Ishikawa (cell line): Measurements from ENCODE around the gene AP4B1.

ENCODE experiments used
- CEBPB ChIP-seq: IDR thresholded peaks from 2 replicates; pipeline ENCODE4 v1.6.1; 2012
- CREB1 ChIP-seq: IDR thresholded peaks from 2 replicates; pipeline ENCODE4 v1.6.1; 2012; ENCODE audit warnings: low read depth
- EGR1 ChIP-seq: IDR thresholded peaks from 2 replicates; pipeline ENCODE4 v1.6.1; 2012
- EP300 ChIP-seq: IDR thresholded peaks from 2 replicates; pipeline ENCODE4 v1.6.1; 2012; ENCODE audit warnings: borderline replicate concordance
- FOXM1 ChIP-seq: IDR thresholded peaks from 2 replicates; pipeline ENCODE4 v1.6.1; 2012; ENCODE audit warnings: low read depth, borderline replicate concordance
- NFIC ChIP-seq: IDR thresholded peaks from 2 replicates; pipeline ENCODE4 v1.6.1; 2012
- RAD21 ChIP-seq: IDR thresholded peaks from 2 replicates; pipeline ENCODE4 v1.6.1; 2012; ENCODE audit warnings: low read depth
- TAF1 ChIP-seq: IDR thresholded peaks from 2 replicates; pipeline ENCODE4 v1.6.1; 2012; ENCODE audit warnings: low read depth, mild to moderate bottlenecking
- TCF12 ChIP-seq: IDR thresholded peaks from 2 replicates; pipeline ENCODE4 v1.6.1; 2012; ENCODE audit warnings: low read depth
- TEAD4 ChIP-seq: IDR thresholded peaks from 2 replicates; pipeline ENCODE4 v1.6.1; 2012
- YY1 ChIP-seq: IDR thresholded peaks from 2 replicates; pipeline ENCODE4 v1.6.1; 2012; ENCODE audit warnings: low read depth
- ZBTB7A ChIP-seq: IDR thresholded peaks from 2 replicates; pipeline ENCODE4 v1.6.1; 2012; ENCODE audit warnings: low read depth
- TF ChIP-seq, protein P1 (sequence below): IDR thresholded peaks from 2 replicates; pipeline ENCODE4 v1.6.1; 2012; ENCODE audit warnings: low read depth, mild to moderate bottlenecking
- TF ChIP-seq, protein P2 (sequence below): IDR thresholded peaks from 2 replicates; pipeline ENCODE4 v1.6.1; 2012
- TF ChIP-seq, protein P3 (sequence below): IDR thresholded peaks from 2 replicates; pipeline ENCODE4 v1.6.1; 2012

AP4B1 gene

DNA sequence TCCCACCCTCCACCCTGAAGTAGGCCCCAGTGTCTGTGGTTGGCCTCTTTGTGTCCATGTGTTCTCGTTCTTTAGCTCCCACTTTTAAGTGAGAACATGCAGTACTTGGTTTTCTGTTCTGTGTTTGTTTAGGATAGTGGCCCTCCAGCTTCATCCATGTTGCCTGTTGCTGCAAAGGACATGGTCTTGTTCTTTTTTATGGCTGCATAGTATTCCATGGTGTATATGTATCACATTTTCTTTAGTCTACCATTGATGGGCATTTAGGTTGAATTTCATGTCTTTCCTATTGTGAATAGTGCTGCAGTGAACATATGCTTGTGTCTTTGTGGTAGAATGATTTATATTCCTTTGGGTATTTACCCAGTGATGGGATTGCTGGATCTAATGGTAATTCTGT is 30.6 kb upstream of the AP4B1 start:
- no peak for TF ChIP-seq TAF1
- TF ChIP-seq ZBTB7A = no peak
- no peak for TF ChIP-seq RAD21
- no peak for TF ChIP-seq EGR1
- TF ChIP-seq, protein P1, sequence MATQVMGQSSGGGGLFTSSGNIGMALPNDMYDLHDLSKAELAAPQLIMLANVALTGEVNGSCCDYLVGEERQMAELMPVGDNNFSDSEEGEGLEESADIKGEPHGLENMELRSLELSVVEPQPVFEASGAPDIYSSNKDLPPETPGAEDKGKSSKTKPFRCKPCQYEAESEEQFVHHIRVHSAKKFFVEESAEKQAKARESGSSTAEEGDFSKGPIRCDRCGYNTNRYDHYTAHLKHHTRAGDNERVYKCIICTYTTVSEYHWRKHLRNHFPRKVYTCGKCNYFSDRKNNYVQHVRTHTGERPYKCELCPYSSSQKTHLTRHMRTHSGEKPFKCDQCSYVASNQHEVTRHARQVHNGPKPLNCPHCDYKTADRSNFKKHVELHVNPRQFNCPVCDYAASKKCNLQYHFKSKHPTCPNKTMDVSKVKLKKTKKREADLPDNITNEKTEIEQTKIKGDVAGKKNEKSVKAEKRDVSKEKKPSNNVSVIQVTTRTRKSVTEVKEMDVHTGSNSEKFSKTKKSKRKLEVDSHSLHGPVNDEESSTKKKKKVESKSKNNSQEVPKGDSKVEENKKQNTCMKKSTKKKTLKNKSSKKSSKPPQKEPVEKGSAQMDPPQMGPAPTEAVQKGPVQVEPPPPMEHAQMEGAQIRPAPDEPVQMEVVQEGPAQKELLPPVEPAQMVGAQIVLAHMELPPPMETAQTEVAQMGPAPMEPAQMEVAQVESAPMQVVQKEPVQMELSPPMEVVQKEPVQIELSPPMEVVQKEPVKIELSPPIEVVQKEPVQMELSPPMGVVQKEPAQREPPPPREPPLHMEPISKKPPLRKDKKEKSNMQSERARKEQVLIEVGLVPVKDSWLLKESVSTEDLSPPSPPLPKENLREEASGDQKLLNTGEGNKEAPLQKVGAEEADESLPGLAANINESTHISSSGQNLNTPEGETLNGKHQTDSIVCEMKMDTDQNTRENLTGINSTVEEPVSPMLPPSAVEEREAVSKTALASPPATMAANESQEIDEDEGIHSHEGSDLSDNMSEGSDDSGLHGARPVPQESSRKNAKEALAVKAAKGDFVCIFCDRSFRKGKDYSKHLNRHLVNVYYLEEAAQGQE = no peak
- no peak for TF ChIP-seq YY1
- no peak for TF ChIP-seq FOXM1
- no peak for TF ChIP-seq CREB1
- no peak for TF ChIP-seq CEBPB
- TF ChIP-seq, protein P2, sequence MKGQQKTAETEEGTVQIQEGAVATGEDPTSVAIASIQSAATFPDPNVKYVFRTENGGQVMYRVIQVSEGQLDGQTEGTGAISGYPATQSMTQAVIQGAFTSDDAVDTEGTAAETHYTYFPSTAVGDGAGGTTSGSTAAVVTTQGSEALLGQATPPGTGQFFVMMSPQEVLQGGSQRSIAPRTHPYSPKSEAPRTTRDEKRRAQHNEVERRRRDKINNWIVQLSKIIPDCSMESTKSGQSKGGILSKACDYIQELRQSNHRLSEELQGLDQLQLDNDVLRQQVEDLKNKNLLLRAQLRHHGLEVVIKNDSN = no peak
- TF ChIP-seq TEAD4 = no peak
- TF ChIP-seq EP300 = no peak
- TF ChIP-seq NFIC = no peak
- TF ChIP-seq TCF12 = no peak
- TF ChIP-seq, protein P3, sequence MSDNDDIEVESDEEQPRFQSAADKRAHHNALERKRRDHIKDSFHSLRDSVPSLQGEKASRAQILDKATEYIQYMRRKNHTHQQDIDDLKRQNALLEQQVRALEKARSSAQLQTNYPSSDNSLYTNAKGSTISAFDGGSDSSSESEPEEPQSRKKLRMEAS = no peak

DNA sequence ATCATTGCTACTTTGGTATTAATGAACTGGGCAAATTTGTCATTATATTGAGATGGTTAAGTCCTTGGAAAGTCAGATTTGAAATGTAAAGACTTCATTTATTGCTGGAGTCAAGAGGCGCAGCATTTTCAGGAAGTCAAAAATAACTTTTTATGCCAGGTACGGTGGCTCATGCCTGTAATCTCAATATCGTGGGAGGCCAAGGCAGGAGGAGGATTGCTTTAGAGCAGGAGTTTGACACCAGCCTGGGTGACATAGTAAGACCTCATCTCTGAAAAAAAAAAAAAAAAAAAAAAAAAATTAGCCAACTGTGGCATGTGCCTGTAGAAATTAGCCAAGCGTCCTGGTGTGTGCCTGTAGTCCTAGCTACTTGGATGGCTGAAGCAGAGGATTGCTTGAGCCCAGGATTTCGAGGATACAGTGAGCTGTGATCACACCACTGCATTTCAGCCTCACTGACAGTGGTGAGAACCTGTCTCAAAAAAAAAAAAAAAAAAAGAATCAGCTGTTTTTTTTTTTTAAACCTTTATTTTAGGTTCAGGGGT is 30.0 kb upstream of the AP4B1 start:
- TF ChIP-seq YY1 (no peak), TEAD4 (no peak), EP300 (no peak), NFIC (no peak), TCF12 (no peak), TAF1 (no peak), ZBTB7A (no peak), EGR1 (no peak), FOXM1 (no peak), CREB1 (no peak), RAD21 (no peak), CEBPB (no peak)
- TF ChIP-seq, protein P3 = no peak
- TF ChIP-seq, protein P2 = no peak
- TF ChIP-seq, protein P1 = no peak

DNA sequence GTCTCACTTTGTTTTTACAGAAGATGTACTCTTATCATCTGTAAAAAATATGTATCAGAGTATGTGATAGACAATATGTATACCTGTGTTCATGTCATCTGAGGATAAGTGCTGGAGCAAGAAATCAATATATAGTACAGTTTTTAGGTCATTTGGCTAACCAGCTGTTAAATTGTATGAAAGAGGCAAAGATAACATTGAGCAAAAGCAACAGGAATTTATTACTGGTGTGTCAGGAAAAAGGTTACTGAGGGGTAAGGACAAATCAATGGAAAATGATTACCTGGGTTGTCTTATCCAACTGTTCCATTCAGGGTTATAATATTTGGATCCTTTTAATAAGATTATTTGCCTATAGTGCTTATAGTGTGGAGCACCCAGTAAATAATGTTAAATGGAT is 29.4 kb upstream of the AP4B1 start:
- TF ChIP-seq YY1 = no peak
- TF ChIP-seq ZBTB7A = no peak

DNA sequence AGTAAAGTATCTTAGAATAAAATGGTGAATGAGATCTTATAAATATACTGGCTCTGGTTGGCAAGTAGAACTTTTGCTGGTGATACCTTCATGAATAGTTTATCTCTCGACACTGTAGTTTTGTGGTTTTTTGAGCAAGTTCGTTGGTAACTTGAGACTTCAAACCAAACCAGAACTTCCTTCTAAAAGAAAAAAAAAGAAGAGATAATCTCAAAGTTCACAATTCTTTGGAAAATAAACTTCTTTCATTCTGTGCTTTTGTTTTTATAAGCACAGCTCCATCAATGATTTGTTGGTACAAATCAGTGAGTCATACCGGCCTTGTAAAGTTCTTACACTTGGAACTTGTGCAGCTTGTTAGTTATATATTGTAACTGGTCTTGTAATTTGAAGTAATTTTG is 26.9 kb upstream of the AP4B1 start:
- TF ChIP-seq TCF12 = no peak
- TF ChIP-seq ZBTB7A = no peak
- no peak for TF ChIP-seq FOXM1
- TF ChIP-seq YY1 = no peak
- no peak for TF ChIP-seq RAD21
- TF ChIP-seq CEBPB = no peak
- TF ChIP-seq TAF1 = no peak
- TF ChIP-seq, protein P2 = no peak

DNA sequence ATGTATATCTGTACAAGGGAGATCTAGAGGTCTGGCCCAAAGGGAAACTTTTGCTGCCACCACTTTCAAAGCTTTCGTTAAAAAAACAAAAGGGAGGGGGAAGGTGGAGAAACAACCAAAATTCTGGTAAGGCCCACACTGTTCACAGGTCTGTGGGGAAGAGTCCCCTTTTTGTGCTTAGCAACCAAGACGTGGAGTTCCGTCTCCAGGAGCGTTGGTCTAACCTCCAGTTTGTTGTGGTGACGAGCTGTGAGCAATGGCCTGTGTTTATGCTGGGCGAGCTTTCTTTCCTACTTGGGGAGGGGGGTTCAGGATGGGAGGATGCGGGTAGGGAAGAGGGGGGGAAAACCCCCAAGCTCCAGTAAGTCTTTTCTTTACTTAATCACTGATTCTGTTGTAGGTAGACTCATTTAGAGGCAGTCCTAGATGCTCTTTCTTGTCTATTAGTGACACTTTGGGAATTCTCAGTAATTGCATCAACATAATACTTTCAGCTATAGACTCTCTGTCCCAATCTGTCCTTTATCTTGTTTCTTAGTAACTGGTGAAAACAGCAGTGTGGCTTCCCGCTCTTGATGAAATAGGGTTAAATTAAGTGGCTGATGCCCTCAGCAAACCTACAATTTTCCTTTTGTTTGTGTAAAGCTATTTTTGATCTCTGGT is 26.0 kb upstream of the AP4B1 start:
- TF ChIP-seq CEBPB (no peak), TEAD4 (no peak), RAD21 (no peak), TCF12 (no peak), FOXM1 (no peak), TAF1 (no peak), EP300 (no peak), CREB1 (no peak), NFIC (no peak), YY1 (no peak), ZBTB7A (no peak)
- TF ChIP-seq, protein P3 = no peak
- TF ChIP-seq, protein P1 = no peak
- TF ChIP-seq, protein P2 = no peak
